ENCODE measurements around the gene PRKN. TPM values are rescaled to one million over a fixed set of nuclear protein-coding genes. Genes with fewer than 3 reads are reported as not detected.
A peak's percentile ranks its signal among the peaks of the same experiment; 100 is the strongest.

PRKN gene
- total and polyA plus RNA-seq, 10 donors: 0.23 to 14.1 (median 7.0) TPM

- no peaks in the 10 kb centered on the region for H3K27me3 ChIP-seq (replicated peaks in 1 of 7)
- intact Hi-C loops (cut with DNase I; ENCODE audit: low total_unique reads): no loop called here
Measured at GRCh38 chr6:161440299-161440698, 1287.3 kb downstream of the PRKN start.

DNA sequence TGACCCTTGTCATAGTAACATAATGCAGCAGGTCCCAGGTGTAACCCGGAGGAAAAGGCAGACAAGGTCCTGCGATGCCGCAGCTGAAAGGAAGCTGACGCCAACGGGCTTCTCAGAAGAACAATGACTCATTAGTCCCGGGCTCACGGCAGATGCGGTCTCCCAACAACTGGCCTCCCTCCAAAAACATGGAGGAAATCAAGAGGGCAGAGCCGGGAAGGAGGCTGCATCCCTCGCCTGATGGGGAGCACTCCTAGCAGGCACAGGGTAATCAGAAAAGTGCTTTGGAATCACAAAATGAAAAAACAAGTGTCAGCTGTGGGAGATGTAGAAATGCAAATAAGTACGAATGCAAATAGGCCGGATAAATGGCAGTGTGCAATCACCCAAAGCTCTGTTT is 1288.5 kb downstream of the PRKN start:
- H3K4me1 ChIP-seq: peaks cover 0 to 10% (median 0%) of the 10 kb centered on the region in 6 donors
- H3K36me3 ChIP-seq: no peaks in the 10 kb centered on the region
- no peak overlapping the region for H3K27ac ChIP-seq
- H3K9me3 ChIP-seq: no peaks in the 10 kb centered on the region
- WGBS, 5 donors: 56 to 76% (median 66%) methylated on average over 12 of the region's 12 CpGs
- no peaks in the 10 kb centered on the region for H3K27me3 ChIP-seq (replicated peaks in 1 of 7)
- no peak for DNase-seq
- H3K4me3 ChIP-seq: no peak overlapping the region
- intact Hi-C loops (cut with DNase I; ENCODE audit: low total_unique reads): no loop called here
- TF ChIP-seq POLR2AphosphoS5 (IDR thresholded peaks at IDR 0.05) (peak in 2 of 3 donors; percentile 18 to 21), POLR2A (IDR thresholded peaks at IDR 0.05) (no peak)

More at GRCh38 chr6:161440299-161440698, 1287.3 kb downstream of the PRKN start:
- Histone ChIP-seq H3K36me3 (no peaks in the 10 kb centered on the region), H3K4me1 (peaks cover 0 to 3% (median 0%) of the 10 kb centered on the region in 6 donors), H3K27ac (no peak overlapping the region), H3K4me3 (no peak overlapping the region), H3K9me3 (no peaks in the 10 kb centered on the region)
- WGBS, 5 donors: 82 to 93% (median 84%) methylated on average over 4 of the region's 4 CpGs
- TF ChIP-seq, protein P1, sequence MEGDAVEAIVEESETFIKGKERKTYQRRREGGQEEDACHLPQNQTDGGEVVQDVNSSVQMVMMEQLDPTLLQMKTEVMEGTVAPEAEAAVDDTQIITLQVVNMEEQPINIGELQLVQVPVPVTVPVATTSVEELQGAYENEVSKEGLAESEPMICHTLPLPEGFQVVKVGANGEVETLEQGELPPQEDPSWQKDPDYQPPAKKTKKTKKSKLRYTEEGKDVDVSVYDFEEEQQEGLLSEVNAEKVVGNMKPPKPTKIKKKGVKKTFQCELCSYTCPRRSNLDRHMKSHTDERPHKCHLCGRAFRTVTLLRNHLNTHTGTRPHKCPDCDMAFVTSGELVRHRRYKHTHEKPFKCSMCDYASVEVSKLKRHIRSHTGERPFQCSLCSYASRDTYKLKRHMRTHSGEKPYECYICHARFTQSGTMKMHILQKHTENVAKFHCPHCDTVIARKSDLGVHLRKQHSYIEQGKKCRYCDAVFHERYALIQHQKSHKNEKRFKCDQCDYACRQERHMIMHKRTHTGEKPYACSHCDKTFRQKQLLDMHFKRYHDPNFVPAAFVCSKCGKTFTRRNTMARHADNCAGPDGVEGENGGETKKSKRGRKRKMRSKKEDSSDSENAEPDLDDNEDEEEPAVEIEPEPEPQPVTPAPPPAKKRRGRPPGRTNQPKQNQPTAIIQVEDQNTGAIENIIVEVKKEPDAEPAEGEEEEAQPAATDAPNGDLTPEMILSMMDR (IDR thresholded peaks at IDR 0.05 in 8 of 11, conservative IDR thresholded peaks at IDR 0.05 in 3 of 11): no peak
- TF ChIP-seq POLR2A (IDR thresholded peaks at IDR 0.05) (no peak), POLR2AphosphoS5 (IDR thresholded peaks at IDR 0.05) (no peak)
- no peak for DNase-seq

DNA sequence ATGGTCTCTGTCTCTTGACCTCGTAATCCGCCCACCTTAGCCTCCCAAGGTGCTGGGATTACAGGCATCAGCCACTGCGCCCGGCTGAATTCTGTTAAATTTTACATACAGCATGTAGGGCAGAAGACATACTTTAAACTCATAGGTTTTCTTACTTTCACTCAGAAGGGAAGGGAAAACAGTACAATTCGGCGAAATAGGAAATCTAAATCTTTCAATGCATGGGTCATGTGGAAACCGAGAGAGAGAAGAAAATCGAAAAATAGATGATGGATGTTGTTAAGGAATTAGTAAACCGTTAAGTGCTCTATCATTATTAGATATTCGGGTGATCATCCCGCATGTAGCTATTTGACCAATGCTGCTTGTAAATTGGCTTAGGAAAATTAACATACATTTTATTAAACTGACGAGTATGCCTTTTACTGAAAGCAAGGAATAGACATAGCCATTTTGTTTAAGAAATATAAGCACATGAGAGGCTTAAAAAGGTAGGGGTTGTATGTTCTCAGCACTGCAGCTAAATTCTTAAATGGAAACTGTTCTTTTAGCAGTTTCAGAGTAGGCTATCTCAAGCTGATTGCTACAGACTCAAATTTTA is 1289.0 kb downstream of the PRKN start:
- TF ChIP-seq POLR2AphosphoS5 (IDR thresholded peaks at IDR 0.05) (no peak), POLR2A (IDR thresholded peaks at IDR 0.05) (no peak)
- TF ChIP-seq, protein P1 (IDR thresholded peaks at IDR 0.05 in 8 of 11, conservative IDR thresholded peaks at IDR 0.05 in 3 of 11): no peak
- no peak for DNase-seq
- WGBS, 5 donors: 86 to 95% (median 91%) methylated on average over 12 of the region's 12 CpGs
- no peak overlapping the region for H3K27ac ChIP-seq
- H3K9me3 ChIP-seq: no peaks in the 10 kb centered on the region
- peaks cover 0 to 10% (median 0%) of the 10 kb centered on the region in 6 donors for H3K4me1 ChIP-seq
- H3K36me3 ChIP-seq: no peaks in the 10 kb centered on the region
- H3K4me3 ChIP-seq: no peak overlapping the region
- intact Hi-C loops (cut with DNase I; ENCODE audit: low total_unique reads): no loop called here
- H3K27me3 ChIP-seq (replicated peaks in 1 of 7): no peaks in the 10 kb centered on the region

- Histone ChIP-seq H3K4me1 (peaks cover 0 to 10% (median 0%) of the 10 kb centered on the region in 6 donors), H3K36me3 (no peaks in the 10 kb centered on the region), H3K9me3 (no peaks in the 10 kb centered on the region), H3K27me3 (replicated peaks in 1 of 7) (no peaks in the 10 kb centered on the region), H3K27ac (no peak overlapping the region), H3K4me3 (no peak overlapping the region)
- no peak for TF ChIP-seq POLR2AphosphoS5 (IDR thresholded peaks at IDR 0.05)
- TF ChIP-seq POLR2A (IDR thresholded peaks at IDR 0.05): no peak
- TF ChIP-seq, protein P1 (IDR thresholded peaks at IDR 0.05 in 8 of 11, conservative IDR thresholded peaks at IDR 0.05 in 3 of 11): no peak
- intact Hi-C loops (cut with DNase I; ENCODE audit: low total_unique reads): no loop called here
- no peak for DNase-seq
- WGBS, 5 donors: 89 to 97% (median 95%) methylated on average over 3 of the region's 3 CpGs
Measured at GRCh38 chr6:161437851-161438250, 1289.7 kb downstream of the PRKN start.
